GM18508 (cell line): ENCODE results near the gene TULP4.
"Not testable (repeated sequence)": the region's sequence is repeated elsewhere in the genome, so short reads cannot be mapped to it uniquely, and the experiment has no call there.

Experiments used
- ATAC-seq: cut with Tn5 transposase; IDR thresholded peaks from one replicate; pipeline ENCODE4 v1.9.1; 2021; ENCODE audit warnings: moderate number of reproducible peaks; ENCODE audit not compliant: insufficient read depth, unreplicated experiment

Gene TULP4

GRCh38 chr6:158292016-158292415, 20.2 kb upstream of the TULP4 start:
- ATAC-seq, result no peak

DNA sequence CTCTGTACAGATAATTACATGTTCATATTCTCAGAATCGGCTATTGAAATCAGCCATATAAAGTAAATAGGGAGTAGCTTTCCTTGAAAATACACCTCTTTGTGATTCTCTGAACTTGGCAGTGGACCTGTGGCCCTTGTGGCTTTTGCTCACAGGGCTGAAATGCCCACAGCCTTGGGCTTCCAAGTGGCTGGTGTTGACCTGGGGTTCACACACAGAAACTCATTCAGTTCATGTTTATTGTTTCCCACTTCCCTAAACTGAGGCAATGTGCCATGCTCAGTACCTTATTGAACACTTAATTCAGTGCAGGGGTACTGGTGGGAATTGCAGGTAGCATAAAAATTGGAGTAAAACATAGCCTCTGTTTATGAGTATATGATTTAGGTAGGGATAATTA, 19.1 kb upstream of the TULP4 start:
- no peak for ATAC-seq

GRCh38 chr6:158295976-158296853, 16.1 kb upstream of the TULP4 start:
- ATAC-seq, result not testable (repeated sequence)

DNA sequence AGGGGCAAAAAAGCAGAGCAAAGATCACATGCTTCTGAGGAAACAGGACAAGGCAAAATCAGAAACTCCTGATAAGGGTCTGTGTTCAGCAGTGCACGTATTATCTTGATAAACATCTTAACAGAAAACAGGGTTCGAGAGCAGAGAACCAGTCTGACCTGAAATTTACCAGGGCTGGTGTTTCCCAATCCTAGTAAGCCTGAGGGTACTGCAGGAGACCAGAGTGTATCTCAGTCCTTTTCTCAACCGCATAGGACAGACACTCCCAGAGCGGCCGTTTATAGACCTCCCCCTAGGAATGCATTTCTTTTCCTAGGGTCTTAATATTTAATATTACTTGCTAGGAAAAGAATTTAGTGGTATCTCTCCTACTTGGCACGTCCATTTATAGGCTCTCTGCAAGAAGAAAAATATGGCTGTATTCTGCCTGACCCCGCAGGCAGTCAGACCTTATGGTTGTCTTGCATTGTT, 15.4 kb upstream of the TULP4 start:
- not testable (repeated sequence) for ATAC-seq

- not testable (repeated sequence) for ATAC-seq
These were observed 14.6 kb upstream of the TULP4 start for GRCh38 chr6:158297657-158298056.

DNA sequence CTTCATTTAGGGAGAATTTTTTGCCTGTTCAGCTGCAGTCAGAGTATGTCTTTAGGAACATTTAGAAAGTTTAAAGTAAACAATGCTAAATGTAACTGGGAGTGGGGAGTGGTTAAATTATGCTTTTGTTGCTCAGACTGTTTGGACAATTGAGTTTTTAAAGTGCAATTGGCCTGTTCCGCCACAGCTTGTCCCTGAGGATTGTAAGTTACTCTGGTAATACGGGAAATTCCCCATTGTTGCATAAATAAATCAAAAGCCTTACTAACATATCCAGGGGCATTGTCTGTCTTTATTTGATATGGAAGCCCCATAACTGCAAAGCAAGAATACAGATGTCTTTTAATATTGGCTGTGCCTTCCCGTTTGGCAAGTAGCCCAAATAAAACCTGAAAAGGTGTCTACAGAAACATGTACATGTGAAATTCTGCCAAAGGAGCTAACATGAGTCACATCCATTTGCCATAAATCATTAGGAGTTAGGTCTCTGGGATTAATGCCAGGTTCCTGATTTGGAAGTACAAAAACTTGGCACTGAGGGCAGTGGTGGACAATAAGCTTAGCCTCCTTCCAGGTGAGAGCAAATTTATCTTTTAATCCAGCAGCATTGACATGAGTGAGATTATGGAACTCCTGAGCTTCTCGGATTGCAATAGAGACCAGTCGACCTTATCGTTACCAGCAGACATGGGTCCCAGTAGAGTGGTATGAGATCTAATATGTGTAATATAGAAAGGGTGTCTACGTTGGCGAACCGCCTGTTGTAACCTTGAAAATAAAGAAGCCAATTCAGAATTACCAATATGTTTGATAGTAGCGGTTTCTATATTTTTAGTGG, 11.7 kb upstream of the TULP4 start:
- not testable (repeated sequence) for ATAC-seq

DNA sequence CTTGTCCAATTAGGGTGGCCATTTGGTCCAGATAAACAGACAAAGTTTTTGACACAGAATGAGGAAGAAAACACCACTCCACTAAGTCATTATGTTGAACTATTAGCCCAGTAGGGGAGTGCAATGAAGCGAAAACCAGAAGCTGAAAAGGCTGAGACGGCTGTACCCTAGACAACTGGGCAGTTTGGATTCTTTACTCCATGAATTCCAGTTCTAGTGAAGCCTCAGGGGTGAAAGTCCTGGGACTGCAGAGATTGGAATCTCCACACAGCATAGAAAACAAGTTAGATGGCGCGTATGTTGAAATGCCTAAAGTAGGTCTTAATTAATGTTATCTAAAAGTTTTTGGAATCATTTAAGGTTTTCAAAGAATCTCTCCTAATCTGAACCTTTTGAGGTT, 10.7 kb upstream of the TULP4 start:
- ATAC-seq, result not testable (repeated sequence)

DNA sequence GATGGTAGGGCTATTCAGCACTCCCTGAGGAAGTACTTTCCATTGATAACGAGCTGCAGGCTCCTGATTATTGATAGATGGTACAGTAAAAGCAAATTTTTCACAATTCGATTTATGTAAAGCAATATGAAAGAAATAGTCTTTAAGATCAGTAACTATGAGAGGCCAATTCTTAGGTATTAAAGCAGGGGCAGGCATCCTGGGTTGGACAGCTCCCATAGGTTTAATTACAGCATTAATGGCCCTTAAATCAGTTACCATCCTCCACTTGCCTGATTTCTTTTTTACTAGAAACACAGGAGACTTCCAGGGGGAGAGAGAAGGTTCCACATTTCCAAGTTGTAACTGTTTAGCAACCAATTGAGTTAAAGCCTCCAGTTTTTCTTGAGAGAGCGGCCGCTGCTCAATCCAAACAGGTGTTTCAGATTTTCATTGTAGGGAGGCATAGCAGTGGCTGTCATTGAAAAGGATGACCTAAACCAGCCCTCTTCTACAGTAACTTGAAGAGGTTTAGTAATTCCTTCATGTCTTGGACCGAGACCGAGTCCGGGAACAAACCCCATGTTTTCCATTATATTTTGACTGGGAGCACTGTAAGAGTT, 10.0 kb upstream of the TULP4 start:
- ATAC-seq, result not testable (repeated sequence)

- no peak for ATAC-seq
These were observed 9.0 kb upstream of the TULP4 start for GRCh38 chr6:158303210-158303731.

DNA sequence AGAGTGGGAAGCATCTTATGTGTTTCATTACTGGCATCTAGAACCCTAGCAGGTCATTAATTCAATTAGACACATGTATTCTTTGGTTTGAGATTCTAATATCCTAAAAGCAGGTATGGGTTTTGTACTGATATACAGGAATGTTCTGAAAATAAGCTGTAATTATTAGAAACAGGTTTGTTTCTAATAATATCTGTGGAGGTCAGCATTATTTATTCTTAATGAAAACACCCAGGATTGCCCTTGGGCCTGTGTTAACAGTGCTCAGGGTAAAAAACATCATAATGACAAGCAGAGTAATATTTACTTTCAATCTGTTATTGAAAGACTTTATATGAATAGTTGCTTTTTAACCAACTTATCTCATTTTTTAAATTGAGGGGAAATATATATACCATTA, 8.0 kb upstream of the TULP4 start:
- no peak for ATAC-seq

GRCh38 chr6:158309814-158310213, 2.5 kb upstream of the TULP4 start:
- no peak for ATAC-seq

GRCh38 chr6:158311193-158311592, 1.1 kb upstream of the TULP4 start:
- no peak for ATAC-seq

GRCh38 chr6:158311626-158312025, 639 bp upstream of the TULP4 start:
- no peak for ATAC-seq

DNA sequence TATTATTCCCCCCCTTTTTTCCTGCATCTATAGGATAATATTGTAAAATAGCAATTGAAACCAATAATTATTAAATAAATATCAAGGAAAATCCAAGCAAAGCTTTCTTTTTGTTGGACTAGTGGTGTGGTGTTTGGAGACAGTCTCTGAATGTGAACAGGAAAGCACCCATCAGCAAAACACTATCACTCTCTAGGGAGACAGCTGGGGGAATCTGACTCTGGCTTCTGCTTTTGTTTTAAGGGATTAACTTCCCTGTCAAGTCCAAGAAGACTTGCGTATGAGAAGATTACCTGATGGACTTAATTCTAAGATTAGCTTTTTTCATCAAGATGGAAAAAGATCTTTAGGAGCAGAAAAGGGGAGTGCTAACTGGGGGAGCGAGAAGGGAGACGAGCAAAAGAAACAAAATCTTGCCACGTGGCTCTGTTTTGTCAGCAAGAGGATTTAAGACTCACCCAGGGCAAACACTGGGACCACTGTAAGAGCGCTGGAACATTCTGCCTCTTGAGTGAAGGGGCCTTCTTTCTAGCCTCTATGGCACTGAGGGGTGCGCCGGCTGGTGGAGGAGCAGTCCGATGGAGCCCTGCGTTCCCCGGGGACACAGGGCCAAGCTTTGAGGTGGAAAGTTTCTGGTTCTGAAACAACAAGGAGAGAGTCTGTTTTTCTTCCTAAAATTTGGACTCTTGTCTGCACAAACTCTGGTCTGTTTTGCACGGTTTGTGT, 570 bp downstream of the TULP4 start:
- ATAC-seq, result no peak

DNA sequence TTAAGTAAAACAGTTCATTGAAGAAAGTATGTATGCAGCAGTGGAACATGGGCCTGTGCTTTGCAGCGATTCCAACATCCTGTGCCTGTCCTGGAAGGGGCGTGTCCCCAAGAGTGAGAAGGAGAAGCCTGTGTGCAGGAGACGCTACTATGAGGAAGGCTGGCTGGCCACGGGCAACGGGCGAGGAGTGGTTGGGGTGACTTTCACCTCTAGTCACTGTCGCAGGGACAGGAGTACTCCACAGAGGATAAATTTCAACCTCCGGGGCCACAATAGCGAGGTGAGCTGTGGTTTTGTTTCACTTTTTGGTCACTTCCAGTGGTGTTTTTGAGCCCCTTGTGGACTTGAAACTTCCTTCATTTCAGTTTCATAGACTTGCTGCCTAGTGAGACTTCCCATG, 1.7 kb downstream of the TULP4 start:
- no peak for ATAC-seq

GRCh38 chr6:158314737-158315136, 2.5 kb downstream of the TULP4 start:
- no peak for ATAC-seq

DNA sequence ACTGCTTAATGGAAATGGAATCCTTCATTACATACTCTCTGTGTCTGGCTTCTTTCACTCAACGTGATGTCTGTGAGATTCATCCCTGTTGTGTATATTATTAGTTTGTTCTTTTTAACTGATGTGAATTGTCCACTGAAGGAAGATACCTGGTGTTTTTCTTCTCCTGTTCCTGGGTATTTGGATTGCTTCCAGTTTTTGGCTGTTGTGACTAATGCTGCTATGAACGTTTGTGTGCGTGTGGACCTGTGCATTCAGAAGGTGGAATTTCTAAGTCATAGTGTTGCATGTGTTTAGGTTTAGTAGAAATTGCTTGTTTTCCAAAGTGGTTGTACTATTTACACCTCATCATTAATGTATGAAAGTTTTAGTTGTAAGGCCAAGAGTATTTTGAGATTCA, 3.8 kb downstream of the TULP4 start:
- no peak for ATAC-seq

- ATAC-seq, result no peak
These were observed 9.7 kb downstream of the TULP4 start for GRCh38 chr6:158321960-158322359.

GRCh38 chr6:158322400-158322723, 10.1 kb downstream of the TULP4 start:
- no peak for ATAC-seq
